ENCODE data around the gene RNU6-1. TPM values are rescaled to one million over a fixed set of nuclear protein-coding genes. Genes with fewer than 3 reads are reported as not detected.

RNU6-1 gene
- total RNA-seq, 1 experiment from 2014 or later, result not detected

DNA sequence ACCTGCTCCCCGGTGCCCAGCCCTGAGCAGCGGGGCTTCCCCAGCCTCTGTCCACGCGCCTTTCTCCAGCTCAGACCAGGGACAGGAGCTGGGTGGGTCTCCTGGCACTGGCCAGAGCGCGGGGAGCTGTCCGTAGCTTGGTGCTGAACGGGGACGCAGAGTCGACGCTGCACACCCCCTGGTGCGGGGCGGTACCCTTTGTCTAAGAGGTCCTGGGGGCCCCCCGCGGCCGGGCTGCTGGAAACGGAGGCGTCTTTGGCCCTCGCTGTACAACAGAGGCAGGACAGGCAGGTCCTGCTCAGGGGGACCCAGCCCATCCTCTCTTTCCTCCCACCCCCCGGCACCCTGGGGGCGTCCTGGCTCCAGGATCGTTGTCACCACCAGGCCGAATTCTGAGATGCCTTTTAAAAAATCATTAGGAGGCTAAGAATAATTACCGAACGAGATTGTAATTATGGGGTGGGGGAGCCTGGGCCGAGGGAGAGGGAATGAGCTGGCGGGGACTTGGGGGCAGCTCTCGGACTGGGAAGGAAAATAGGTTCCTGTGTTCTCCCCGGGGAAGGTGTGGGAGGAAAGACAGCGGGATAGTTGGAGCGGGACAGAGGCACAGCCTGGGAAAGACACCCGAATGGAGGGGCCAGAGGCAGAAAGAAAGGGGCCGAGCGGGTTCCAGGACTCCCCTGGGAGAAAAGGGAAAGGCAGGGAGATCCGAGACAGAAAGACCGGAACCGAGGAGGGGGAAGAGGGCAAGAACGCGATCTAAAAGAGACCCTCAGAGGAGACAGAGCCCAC is 18.7 kb downstream of the RNU6-1 start:
- ChIA-PET POLR2A (no interaction called here), RAD21 (ENCODE audit: low non-redundant PET in 1 of 2, low total read pairs in 2 of 2, uncharacterized antibody in 2 of 2, unreplicated experiment in 2 of 2) (no interaction called here), CTCF (no interaction called here)
- no TSS peak for BruUV-seq (replicated peaks)
- ATAC-seq (no peak), DNase-seq (ENCODE audit: low read depth, low spot score) (no peak)
- Histone ChIP-seq H3K9me3 (ENCODE audit: control insufficient read depth in 1 of 2, insufficient read depth in 1 of 2, low read depth in 1 of 2, low read length in 2 of 2) (no peaks in the 10 kb centered on the region), H3K36me3 (ENCODE audit: control insufficient read depth in 1 of 2, insufficient read depth in 2 of 2, low read length in 2 of 2) (no peaks in the 10 kb centered on the region), H3K79me2 (ENCODE audit: insufficient read depth, low read length) (no peaks in the 10 kb centered on the region), H3K4me1 (ENCODE audit: control insufficient read depth in 1 of 2, insufficient read depth in 2 of 2, low read length in 2 of 2) (no peaks in the 10 kb centered on the region), H2AFZ (ENCODE audit: low read depth, low read length, poor library complexity, severe bottlenecking) (no peak overlapping the region), H4K20me1 (ENCODE audit: insufficient read depth) (no peaks in the 10 kb centered on the region), H3K9ac (ENCODE audit: low read length) (no peak overlapping the region), H3K27me3 (ENCODE audit: insufficient read depth, low read length) (no peaks in the 10 kb centered on the region), H3K4me2 (ENCODE audit: low read length) (no peak overlapping the region), H3K9me2 (ENCODE audit: insufficient read depth) (no peaks in the 10 kb centered on the region), H3K4me3 (replicated peaks in 1 of 2; ENCODE audit: low read depth in 1 of 2, low read length in 2 of 2) (no peak overlapping the region), H3K27ac (ENCODE audit: low read depth, low read length) (no peak overlapping the region)
- intact Hi-C loops (cut with micrococcal nuclease), result no loop called here
- TF ChIP-seq POLR2A (IDR thresholded peaks at IDR 0.05; ENCODE audit: borderline replicate concordance, extremely low read depth, insufficient read depth, insufficient read length), result no peak
- TF ChIP-seq, protein P1, sequence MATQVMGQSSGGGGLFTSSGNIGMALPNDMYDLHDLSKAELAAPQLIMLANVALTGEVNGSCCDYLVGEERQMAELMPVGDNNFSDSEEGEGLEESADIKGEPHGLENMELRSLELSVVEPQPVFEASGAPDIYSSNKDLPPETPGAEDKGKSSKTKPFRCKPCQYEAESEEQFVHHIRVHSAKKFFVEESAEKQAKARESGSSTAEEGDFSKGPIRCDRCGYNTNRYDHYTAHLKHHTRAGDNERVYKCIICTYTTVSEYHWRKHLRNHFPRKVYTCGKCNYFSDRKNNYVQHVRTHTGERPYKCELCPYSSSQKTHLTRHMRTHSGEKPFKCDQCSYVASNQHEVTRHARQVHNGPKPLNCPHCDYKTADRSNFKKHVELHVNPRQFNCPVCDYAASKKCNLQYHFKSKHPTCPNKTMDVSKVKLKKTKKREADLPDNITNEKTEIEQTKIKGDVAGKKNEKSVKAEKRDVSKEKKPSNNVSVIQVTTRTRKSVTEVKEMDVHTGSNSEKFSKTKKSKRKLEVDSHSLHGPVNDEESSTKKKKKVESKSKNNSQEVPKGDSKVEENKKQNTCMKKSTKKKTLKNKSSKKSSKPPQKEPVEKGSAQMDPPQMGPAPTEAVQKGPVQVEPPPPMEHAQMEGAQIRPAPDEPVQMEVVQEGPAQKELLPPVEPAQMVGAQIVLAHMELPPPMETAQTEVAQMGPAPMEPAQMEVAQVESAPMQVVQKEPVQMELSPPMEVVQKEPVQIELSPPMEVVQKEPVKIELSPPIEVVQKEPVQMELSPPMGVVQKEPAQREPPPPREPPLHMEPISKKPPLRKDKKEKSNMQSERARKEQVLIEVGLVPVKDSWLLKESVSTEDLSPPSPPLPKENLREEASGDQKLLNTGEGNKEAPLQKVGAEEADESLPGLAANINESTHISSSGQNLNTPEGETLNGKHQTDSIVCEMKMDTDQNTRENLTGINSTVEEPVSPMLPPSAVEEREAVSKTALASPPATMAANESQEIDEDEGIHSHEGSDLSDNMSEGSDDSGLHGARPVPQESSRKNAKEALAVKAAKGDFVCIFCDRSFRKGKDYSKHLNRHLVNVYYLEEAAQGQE (IDR thresholded peaks at IDR 0.05; ENCODE audit: low read depth), result peak; percentile 53

- H3K79me2 ChIP-seq (ENCODE audit: insufficient read depth, low read length), result no peaks in the 10 kb centered on the region
- ATAC-seq (no peak), DNase-seq (ENCODE audit: low read depth, low spot score) (no peak)
- H4K20me1 ChIP-seq (ENCODE audit: insufficient read depth), result no peaks in the 10 kb centered on the region
- CTCF ChIA-PET, result no interaction called here
- H3K9me3 ChIP-seq (ENCODE audit: control insufficient read depth in 1 of 2, insufficient read depth in 1 of 2, low read depth in 1 of 2, low read length in 2 of 2), result no peaks in the 10 kb centered on the region
- H3K36me3 ChIP-seq (ENCODE audit: control insufficient read depth in 1 of 2, insufficient read depth in 2 of 2, low read length in 2 of 2), result no peaks in the 10 kb centered on the region
- no peaks in the 10 kb centered on the region for H3K9me2 ChIP-seq (ENCODE audit: insufficient read depth)
- intact Hi-C loops (cut with micrococcal nuclease), result no loop called here
- BruUV-seq (replicated peaks), result no TSS peak
- H3K4me3 ChIP-seq (replicated peaks in 1 of 2; ENCODE audit: low read depth in 1 of 2, low read length in 2 of 2), result no peak overlapping the region
- no peak for TF ChIP-seq EZH2 (IDR thresholded peaks at IDR 0.05)
- TF ChIP-seq YY1 (IDR thresholded peaks at IDR 0.05; ENCODE audit: extremely low read depth, insufficient replicate concordance, low read depth, low read length), result no peak
- H3K4me1 ChIP-seq (ENCODE audit: control insufficient read depth in 1 of 2, insufficient read depth in 2 of 2, low read length in 2 of 2), result no peaks in the 10 kb centered on the region
- no peak overlapping the region for H3K27ac ChIP-seq (ENCODE audit: low read depth, low read length)
- RAD21 ChIA-PET (ENCODE audit: low non-redundant PET in 1 of 2, low total read pairs in 2 of 2, uncharacterized antibody in 2 of 2, unreplicated experiment in 2 of 2), result no interaction called here
- POLR2A ChIA-PET, result no interaction called here
- H3K4me2 ChIP-seq (ENCODE audit: low read length), result no peak overlapping the region
- H2AFZ ChIP-seq (ENCODE audit: low read depth, low read length, poor library complexity, severe bottlenecking), result no peak overlapping the region
- H3K9ac ChIP-seq (ENCODE audit: low read length), result no peak overlapping the region
- no peaks in the 10 kb centered on the region for H3K27me3 ChIP-seq (ENCODE audit: insufficient read depth, low read length)
These were observed 19.5 kb downstream of the RNU6-1 start for GRCh38 chr15:67820122-67820991.

Measured in HCT116 (cell line).